WERI-Rb-1 (cell line): ENCODE measurements around the gene SH3RF1.

ENCODE experiments used
- DNase-seq: peaks from one replicate; pipeline ENCODE4 v3.0.0-alpha.2; 2020
- H3K27ac ChIP-seq: fragments of 250-450 bp; sonication (Bioruptor Pico); 2 replicates; pipeline ENCODE4 v1.5.1; 2020; ENCODE audit warnings: mild to moderate bottlenecking, moderate library complexity
- H3K27me3 ChIP-seq: fragments of 250-450 bp; sonication (Bioruptor Pico); 2 replicates; pipeline ENCODE4 v1.5.1; 2021; ENCODE audit warnings: mild to moderate bottlenecking, low read depth, moderate library complexity; ENCODE audit not compliant: insufficient read depth, severe bottlenecking
- H3K36me3 ChIP-seq: fragments of 250-450 bp; sonication (Bioruptor Pico); 2 replicates; pipeline ENCODE4 v1.5.1; 2020; ENCODE audit warnings: mild to moderate bottlenecking, moderate library complexity
- H3K4me3 ChIP-seq: 2 replicates; pipeline ENCODE4 v1.5.1; 2011; ENCODE audit warnings: low read depth, mild to moderate bottlenecking, control low read depth, low read length
- H3K9me3 ChIP-seq: fragments of 250-450 bp; sonication (Bioruptor Pico); 2 replicates; pipeline ENCODE4 v1.5.1; 2021; ENCODE audit warnings: mild to moderate bottlenecking, moderate library complexity; ENCODE audit not compliant: severe bottlenecking
- TF ChIP-seq, protein P1 (sequence below): IDR thresholded peaks from 2 replicates; pipeline ENCODE4 v1.5.1; 2011; ENCODE audit warnings: low read depth, mild to moderate bottlenecking, control low read depth, inconsistent platforms, low read length

SH3RF1 gene

DNA sequence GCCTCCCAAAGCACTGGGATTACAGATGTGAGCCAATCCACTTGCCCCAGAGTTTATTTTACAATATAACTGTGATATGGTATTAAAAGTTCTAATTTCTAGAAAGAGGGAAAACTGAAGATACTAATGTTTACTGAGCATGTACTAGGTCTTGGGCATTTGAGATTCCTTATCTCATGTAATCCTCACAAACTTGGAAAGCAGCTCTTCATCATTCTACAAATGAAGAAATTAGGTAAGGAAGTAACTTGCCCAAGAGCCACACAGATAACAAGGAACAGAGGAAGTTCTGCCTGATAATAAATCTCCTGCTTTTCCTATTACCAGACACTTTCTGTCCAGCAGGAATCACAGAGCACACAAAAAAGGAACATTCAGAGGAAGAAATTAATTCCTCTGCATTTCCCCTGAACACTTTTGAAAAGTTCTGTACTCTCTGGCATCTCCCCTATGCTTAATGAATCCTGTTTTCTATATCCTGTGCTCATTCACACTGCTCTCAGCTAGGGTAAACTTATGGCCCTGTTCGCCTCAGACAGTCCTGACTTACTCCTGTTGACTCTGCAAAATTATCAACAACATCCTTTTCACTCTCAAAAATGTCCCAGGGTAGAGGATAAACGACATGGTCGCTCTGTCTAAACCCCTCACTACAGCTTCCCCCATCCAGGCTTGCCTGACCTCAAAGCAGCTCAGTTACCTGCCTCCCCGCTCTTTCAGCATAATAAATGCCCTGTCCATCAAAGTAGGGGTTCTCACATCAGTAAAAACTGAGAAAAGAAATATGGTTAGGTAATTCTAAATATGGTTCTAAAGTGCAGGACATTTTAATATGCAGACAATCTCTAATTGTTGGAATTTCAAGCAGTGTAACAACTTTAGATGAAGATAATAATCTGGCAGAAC, 13.6 kb downstream of the SH3RF1 start:
- no peaks in the 10 kb centered on the region for H3K9me3 ChIP-seq
- H3K27ac ChIP-seq, result no peak overlapping the region
- TF ChIP-seq, protein P1, sequence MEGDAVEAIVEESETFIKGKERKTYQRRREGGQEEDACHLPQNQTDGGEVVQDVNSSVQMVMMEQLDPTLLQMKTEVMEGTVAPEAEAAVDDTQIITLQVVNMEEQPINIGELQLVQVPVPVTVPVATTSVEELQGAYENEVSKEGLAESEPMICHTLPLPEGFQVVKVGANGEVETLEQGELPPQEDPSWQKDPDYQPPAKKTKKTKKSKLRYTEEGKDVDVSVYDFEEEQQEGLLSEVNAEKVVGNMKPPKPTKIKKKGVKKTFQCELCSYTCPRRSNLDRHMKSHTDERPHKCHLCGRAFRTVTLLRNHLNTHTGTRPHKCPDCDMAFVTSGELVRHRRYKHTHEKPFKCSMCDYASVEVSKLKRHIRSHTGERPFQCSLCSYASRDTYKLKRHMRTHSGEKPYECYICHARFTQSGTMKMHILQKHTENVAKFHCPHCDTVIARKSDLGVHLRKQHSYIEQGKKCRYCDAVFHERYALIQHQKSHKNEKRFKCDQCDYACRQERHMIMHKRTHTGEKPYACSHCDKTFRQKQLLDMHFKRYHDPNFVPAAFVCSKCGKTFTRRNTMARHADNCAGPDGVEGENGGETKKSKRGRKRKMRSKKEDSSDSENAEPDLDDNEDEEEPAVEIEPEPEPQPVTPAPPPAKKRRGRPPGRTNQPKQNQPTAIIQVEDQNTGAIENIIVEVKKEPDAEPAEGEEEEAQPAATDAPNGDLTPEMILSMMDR, result no peak
- H3K4me3 ChIP-seq, result no peak overlapping the region
- no peaks in the 10 kb centered on the region for H3K36me3 ChIP-seq
- H3K27me3 ChIP-seq, result no peaks in the 10 kb centered on the region
- DNase-seq, result no peak

DNA sequence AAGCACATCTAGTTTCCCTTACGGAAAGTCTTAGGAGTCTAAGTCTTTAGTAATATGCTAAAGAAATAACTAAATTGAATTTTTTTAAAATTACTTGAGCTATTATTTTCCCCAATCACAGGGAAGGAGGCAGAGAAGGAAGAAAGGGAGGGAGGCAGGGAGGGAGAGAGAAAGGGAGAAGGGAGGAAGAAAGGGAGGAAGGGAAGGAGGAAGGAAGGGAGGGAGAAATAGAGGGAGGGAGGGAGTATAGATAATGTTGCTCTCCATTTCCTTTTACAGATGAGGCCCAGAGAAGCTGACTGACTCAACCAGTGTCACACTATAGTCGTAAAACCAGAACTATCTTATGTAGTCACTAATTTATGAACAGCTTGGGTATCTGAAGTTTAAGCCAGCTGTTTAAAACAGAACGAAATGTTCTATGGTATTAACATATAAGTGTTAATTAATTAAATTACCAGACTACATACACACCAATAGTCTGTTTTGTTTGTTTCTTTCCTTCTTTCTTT, 14.6 kb downstream of the SH3RF1 start:
- TF ChIP-seq, protein P1, result no peak
- H3K36me3 ChIP-seq, result no peaks in the 10 kb centered on the region
- no peak overlapping the region for H3K4me3 ChIP-seq
- H3K27me3 ChIP-seq, result no peaks in the 10 kb centered on the region
- no peak for DNase-seq
- H3K9me3 ChIP-seq, result no peaks in the 10 kb centered on the region
- no peak overlapping the region for H3K27ac ChIP-seq

DNA sequence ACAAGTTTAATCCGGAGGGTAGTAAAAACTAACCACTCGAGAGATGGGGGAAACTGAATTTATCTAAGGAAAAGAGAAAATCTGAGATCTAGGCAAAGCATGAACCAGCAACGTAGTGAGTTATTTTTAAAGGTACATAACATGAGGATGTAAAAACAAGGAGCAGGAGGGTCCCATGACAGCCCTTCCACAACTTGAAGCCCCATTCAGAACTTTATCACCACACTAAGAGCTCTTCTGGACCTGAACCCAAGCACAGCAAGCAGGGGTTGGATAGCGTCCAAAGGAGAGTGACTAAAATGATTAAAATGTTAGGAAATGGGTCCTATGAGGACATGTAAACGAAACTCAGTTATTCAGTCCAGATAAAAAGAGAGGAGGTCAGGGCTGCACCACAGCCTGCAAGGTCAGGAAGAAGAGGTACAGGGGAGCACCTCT, 16.2 kb downstream of the SH3RF1 start:
- DNase-seq, result no peak
- TF ChIP-seq, protein P1, result no peak
- Histone ChIP-seq H3K36me3 (no peaks in the 10 kb centered on the region), H3K27ac (no peak overlapping the region), H3K9me3 (no peaks in the 10 kb centered on the region), H3K4me3 (no peak overlapping the region), H3K27me3 (no peaks in the 10 kb centered on the region)

DNA sequence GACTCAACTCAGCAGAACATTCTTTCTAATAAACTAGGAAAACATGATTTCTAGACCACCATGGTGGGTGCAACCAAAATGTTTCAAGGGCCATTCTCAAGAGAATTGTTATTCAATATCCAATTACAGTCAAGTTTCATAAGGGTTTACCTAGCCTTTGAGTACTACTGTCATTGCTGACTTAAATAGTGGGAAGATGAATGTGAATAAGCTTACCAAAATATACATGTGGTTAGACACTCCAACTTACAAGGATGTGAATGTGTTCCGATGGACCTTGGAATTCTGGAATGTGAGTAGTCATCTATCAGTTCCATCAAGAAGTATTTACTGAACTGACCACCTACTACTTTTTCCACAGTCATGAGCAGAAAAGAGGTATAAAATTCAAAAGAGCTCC, 16.9 kb downstream of the SH3RF1 start:
- H3K27ac ChIP-seq, result no peak overlapping the region
- no peaks in the 10 kb centered on the region for H3K36me3 ChIP-seq
- DNase-seq, result no peak
- H3K4me3 ChIP-seq, result no peak overlapping the region
- H3K9me3 ChIP-seq, result no peaks in the 10 kb centered on the region
- no peaks in the 10 kb centered on the region for H3K27me3 ChIP-seq
- TF ChIP-seq, protein P1, result no peak

DNA sequence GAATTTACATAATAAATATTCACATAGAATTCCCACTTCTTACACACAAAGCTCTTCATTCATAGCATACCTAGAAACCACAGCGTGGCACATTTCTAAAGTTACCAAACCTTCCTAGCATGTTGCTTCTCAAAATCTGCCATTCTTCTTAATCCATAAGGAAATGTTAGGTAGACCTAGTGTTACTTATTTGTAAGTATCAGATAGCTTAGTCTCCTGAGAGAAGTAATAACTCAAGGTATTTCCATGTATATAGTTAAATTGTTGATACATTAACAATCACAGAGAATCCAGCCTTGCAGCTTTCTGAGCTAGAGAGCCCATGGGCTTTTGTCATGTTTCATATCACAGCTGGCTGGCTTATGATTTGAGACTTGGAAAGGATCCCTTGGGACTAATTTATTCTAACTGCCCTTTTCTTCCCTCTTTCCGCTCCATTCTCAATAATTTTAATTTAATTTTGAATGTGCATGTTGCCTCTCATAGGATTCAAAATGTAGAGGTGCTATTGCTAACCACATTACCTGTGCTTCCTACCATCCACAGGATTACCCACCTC, 17.6 kb downstream of the SH3RF1 start:
- no peaks in the 10 kb centered on the region for H3K36me3 ChIP-seq
- no peaks in the 10 kb centered on the region for H3K9me3 ChIP-seq
- DNase-seq, result no peak
- H3K27ac ChIP-seq, result no peak overlapping the region
- TF ChIP-seq, protein P1, result no peak
- no peak overlapping the region for H3K4me3 ChIP-seq
- H3K27me3 ChIP-seq, result no peaks in the 10 kb centered on the region
